Measurements from ENCODE around the gene MAD1L1. TPM values are rescaled to one million over a fixed set of nuclear protein-coding genes. Genes with fewer than 3 reads are reported as not detected.

Gene MAD1L1
- total RNA-seq, 2 experiments from 2014 or later: 58.3 to 65.3 TPM

DNA sequence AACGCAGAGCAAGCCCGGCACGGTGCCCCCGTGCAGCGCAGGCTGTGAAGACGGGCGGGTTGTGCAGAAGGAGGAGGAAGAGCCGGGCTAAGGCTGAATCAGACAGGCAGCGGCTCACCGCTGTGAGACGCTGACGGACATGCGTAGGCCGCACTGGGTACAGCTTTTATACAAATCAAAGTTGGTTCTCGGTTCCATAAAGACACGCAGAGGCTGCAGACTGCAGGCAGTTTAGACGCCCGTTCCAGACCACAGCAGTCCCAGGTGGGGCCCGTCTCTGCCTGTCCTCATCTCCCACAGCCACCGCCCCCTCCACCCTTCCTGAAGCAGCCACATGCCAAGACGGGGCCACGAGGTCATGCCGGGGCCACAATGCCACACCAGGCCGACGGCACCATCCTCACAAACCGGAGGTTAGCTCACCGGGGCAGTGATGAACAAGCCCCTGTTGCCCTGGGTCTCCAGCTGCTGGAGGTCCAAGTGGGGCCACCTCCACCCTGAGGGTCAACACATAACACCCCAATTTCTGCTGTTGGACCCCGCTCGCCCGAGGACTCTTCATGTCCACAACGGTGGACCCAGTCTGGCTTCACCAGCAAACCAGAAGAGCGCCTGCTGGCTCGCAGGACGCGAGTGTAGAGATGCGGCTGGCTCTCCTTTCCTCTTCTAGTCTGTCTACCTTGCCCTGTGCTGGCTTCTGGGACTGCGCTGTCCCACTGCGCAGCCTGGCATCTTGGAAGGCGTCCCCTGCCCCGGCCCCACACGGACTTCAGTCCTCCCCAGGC lies 335.5 kb downstream of the MAD1L1 start:
- no TSS peak for BruUV-seq (replicated peaks)
- no peak overlapping the region for H3K27ac ChIP-seq (ENCODE audit: low read depth, low read length, poor library complexity, severe bottlenecking)
- no peaks in the 10 kb centered on the region for H3K9me3 ChIP-seq (ENCODE audit: low read length)
- no peaks in the 10 kb centered on the region for H3K9me2 ChIP-seq (ENCODE audit: insufficient read depth, low read length)
- POLR2A ChIA-PET: interaction anchor here (0.6 kb wide), 1 partner anchor 635 kb away, joined by 3 read pairs; no protein-coding TSS in a partner anchor
- no peaks in the 10 kb centered on the region for H4K20me1 ChIP-seq (ENCODE audit: insufficient read depth, low read length)
- intact Hi-C loops (cut with micrococcal nuclease; ENCODE audit: unreplicated experiment): no loop called here
- H2AFZ ChIP-seq (ENCODE audit: low read length): no peak overlapping the region
- no peak overlapping the region for H3K4me2 ChIP-seq (ENCODE audit: low read length)
- H3K4me3 ChIP-seq (ENCODE audit: low read depth, low read length, poor library complexity, severe bottlenecking): no peak overlapping the region
- H3K36me3 ChIP-seq (ENCODE audit: insufficient read depth, low read length): no peaks in the 10 kb centered on the region
- CTCF ChIA-PET (ENCODE audit: unreplicated experiment): no interaction called here
- no peaks in the 10 kb centered on the region for H3K79me2 ChIP-seq (ENCODE audit: insufficient read depth, low read depth, low read length)
- DNase-seq (ENCODE audit: low spot score): no peak
- TF ChIP-seq EZH2phosphoT487 (IDR thresholded peaks at IDR 0.05; ENCODE audit: borderline replicate concordance, low read depth, low read length): no peak
- TF ChIP-seq, protein P1, sequence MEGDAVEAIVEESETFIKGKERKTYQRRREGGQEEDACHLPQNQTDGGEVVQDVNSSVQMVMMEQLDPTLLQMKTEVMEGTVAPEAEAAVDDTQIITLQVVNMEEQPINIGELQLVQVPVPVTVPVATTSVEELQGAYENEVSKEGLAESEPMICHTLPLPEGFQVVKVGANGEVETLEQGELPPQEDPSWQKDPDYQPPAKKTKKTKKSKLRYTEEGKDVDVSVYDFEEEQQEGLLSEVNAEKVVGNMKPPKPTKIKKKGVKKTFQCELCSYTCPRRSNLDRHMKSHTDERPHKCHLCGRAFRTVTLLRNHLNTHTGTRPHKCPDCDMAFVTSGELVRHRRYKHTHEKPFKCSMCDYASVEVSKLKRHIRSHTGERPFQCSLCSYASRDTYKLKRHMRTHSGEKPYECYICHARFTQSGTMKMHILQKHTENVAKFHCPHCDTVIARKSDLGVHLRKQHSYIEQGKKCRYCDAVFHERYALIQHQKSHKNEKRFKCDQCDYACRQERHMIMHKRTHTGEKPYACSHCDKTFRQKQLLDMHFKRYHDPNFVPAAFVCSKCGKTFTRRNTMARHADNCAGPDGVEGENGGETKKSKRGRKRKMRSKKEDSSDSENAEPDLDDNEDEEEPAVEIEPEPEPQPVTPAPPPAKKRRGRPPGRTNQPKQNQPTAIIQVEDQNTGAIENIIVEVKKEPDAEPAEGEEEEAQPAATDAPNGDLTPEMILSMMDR (conservative IDR thresholded peaks at IDR 0.05; ENCODE audit: low read length): no peak
- no peaks in the 10 kb centered on the region for H3K4me1 ChIP-seq (ENCODE audit: insufficient read depth, low read length, poor library complexity, severe bottlenecking)

DNA sequence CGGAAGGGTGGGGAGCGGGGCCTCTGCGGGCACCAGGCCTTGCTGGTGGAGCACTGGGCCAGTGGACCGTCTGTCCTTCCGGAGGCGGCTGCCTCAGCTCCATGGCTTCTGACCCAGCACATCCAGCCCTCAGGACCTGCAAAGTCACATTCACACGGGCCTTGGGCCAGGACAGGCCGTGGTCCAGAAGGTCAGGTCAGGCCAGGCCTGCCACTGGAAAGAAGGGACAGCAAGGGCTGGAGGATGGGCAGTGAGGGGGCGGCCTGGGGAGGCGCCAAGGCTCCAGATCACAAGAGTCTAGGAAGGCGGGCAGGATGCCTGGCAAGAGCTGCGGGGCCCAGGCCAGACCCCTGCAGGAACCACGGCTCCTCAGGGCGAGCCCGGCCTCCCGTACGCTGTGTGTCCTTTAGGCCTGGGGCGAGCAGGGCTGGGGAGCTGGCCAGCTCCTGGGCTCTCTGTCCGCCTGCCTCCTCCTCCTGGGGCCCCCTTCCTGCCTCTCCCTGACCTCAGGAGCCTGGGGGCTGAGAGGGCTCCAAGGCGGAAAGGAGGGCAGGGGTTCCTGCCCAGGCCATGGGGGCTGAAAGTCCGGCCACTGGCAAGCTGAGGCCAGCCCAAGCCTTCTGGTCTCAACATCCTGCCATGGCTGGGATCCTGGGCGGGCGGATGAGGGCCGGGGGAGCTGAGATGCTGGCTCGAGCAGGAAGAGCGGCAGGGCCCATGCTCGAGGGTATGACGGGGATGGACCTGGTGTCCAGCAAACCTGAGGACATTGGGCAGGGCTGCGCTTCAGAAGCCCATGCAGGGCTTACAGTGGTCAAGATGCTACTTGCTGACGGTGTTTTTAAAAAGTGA lies 336.9 kb downstream of the MAD1L1 start:
- intact Hi-C loops (cut with micrococcal nuclease; ENCODE audit: unreplicated experiment): no loop called here
- DNase-seq (ENCODE audit: low spot score): no peak
- Histone ChIP-seq H3K79me2 (ENCODE audit: insufficient read depth, low read depth, low read length) (no peaks in the 10 kb centered on the region), H3K9me2 (ENCODE audit: insufficient read depth, low read length) (no peaks in the 10 kb centered on the region), H3K4me1 (ENCODE audit: insufficient read depth, low read length, poor library complexity, severe bottlenecking) (no peaks in the 10 kb centered on the region), H4K20me1 (ENCODE audit: insufficient read depth, low read length) (no peaks in the 10 kb centered on the region), H3K27ac (ENCODE audit: low read depth, low read length, poor library complexity, severe bottlenecking) (no peak overlapping the region), H3K36me3 (ENCODE audit: insufficient read depth, low read length) (no peaks in the 10 kb centered on the region), H3K9me3 (ENCODE audit: low read length) (no peaks in the 10 kb centered on the region), H2AFZ (ENCODE audit: low read length) (no peak overlapping the region), H3K4me2 (ENCODE audit: low read length) (no peak overlapping the region), H3K4me3 (ENCODE audit: low read depth, low read length, poor library complexity, severe bottlenecking) (no peak overlapping the region)
- CTCF ChIA-PET (ENCODE audit: unreplicated experiment): no interaction called here
- POLR2A ChIA-PET: interaction anchor here (0.6 to 0.9 kb wide), 3 partner anchors 110 to 1805 kb away, joined by 3 to 4 read pairs (median 3); no protein-coding TSS in a partner anchor
- TF ChIP-seq EZH2phosphoT487 (IDR thresholded peaks at IDR 0.05; ENCODE audit: borderline replicate concordance, low read depth, low read length): no peak
- TF ChIP-seq, protein P1 (conservative IDR thresholded peaks at IDR 0.05; ENCODE audit: low read length): no peak
- BruUV-seq (replicated peaks): no TSS peak

Data from OCI-LY7 (cell line).